Heart left ventricle (tissue), 16 donors: ENCODE data around the gene GJA9. TPM values are rescaled to one million over a fixed set of nuclear protein-coding genes. Genes with fewer than 3 reads are reported as not detected.

ENCODE experiments used
- ATAC-seq, 4 donors: fragments of 200-7000 bp; cut with Tn5 transposase; one replicate each; pipeline ENCODE4 v1.9.1; 2020 to 2022; ENCODE audit warnings: moderate library complexity in 4 of 4, mild to moderate bottlenecking in 3 of 4, moderate number of reproducible peaks in 1 of 4
- DNase-seq, 5 donors: peaks; one replicate each; pipeline ENCODE4 v3.0.0-alpha.2; 2020
- H3K27ac ChIP-seq, 12 donors: fragments of 200-600 bp; sonication (generic) in 4 of 12; one replicate each; pipeline versions ENCODE4 v1.5.0 to v1.8.0; 2016 to 2022; ENCODE audit warnings: mild to moderate bottlenecking in 2 of 12
- H3K27me3 ChIP-seq, 9 donors: fragments of 200-600 bp; sonication (generic) in 2 of 9; one replicate each; pipeline versions ENCODE4 v1.5.1 to v1.8.0; 2016 to 2022; ENCODE audit warnings: mild to moderate bottlenecking in 3 of 9
- H3K36me3 ChIP-seq, 9 donors: fragments of 200-600 bp; sonication (generic) in 2 of 9; one replicate each; pipeline versions ENCODE4 v1.5.0 to v1.8.0; 2018 to 2022; ENCODE audit warnings: mild to moderate bottlenecking in 2 of 9
- H3K4me1 ChIP-seq, 12 donors: fragments of 200-600 bp; sonication (generic) in 4 of 12; one replicate each; pipeline versions ENCODE4 v1.5.0 to v1.8.0; 2016 to 2022; ENCODE audit warnings: mild to moderate bottlenecking in 3 of 12
- H3K4me3 ChIP-seq, 12 donors: fragments of 200-600 bp; sonication (generic) in 4 of 12; one replicate each; pipeline versions ENCODE4 v1.5.0 to v1.8.0; 2017 to 2022; ENCODE audit warnings: mild to moderate bottlenecking in 9 of 12, moderate library complexity in 4 of 12
- H3K9me3 ChIP-seq, 12 donors: fragments of 200-600 bp; sonication (generic) in 4 of 12; one replicate each; pipeline versions ENCODE4 v1.5.0 to v1.8.0; 2016 to 2022; ENCODE audit warnings: mild to moderate bottlenecking in 1 of 12
- CTCF ChIP-seq, 12 donors: fragments of 200-600 bp; sonication (generic) in 4 of 12; IDR thresholded peaks; one replicate each; pipeline versions ENCODE4 v1.5.0 to v1.8.0; 2018 to 2022; ENCODE audit warnings: antibody characterized with exemption in 12 of 12, mild to moderate bottlenecking in 5 of 12
- POLR2A ChIP-seq, 2 donors: fragments of 450-650 bp; IDR thresholded peaks; one replicate each; pipeline ENCODE4 v1.6.1; 2017; ENCODE audit warnings: antibody characterized with exemption in 2 of 2, mild to moderate bottlenecking in 2 of 2, moderate library complexity in 2 of 2
- whole genome bisulfite sequencing, 4 donors: extraction: QIAGEN DNeasy Blood & Tissue Kit in 2 of 4; methylation state at CpG; one replicate each; pipeline versions ENCODE4 v1.1.5 to v1.1.7; 2013 to 2018; 5-methylcytosine and 5-hydroxymethylcytosine counted together
- intact Hi-C, 10 donors: fragments of 100-400 bp; cut with DNase I; formaldehyde crosslinking; loops; one replicate each; pipeline versions ENCODE4 v1.11.1 to v1.14.2; 2022
- polyA plus RNA-seq, 2 donors: library from polyadenylated mRNA; stranded (reverse); fragments of 200-250 nt; gene quantifications; one replicate each; pipeline ENCODE4 v1.2.3, GENCODE V29; 2013
- total RNA-seq, 9 donors: library from RNA; depleted of rRNA in 2 of 9; stranded (reverse); fragments of >200 nt in 2 of 9; fragmentation: NEBNext Ultra II Directional in 3 of 9; extraction: Animal tissue kit (Norgen Biotek cat#: 25700) in 3 of 9; gene quantifications; one replicate each; pipeline versions ENCODE4 v1.1.0 to v1.2.4, GENCODE V29; 2016 to 2023
- donor health status: ischemic (EF 13 %, LVEDD 7.1; RV severe dilation, severe dysfunction).
- donor health status: healthy with polysubstance abuse.
- donor health status: DM: no; HTN: yes; CAD: no.
- donor health status: DM: no; HTN: no; CAD: no.
- donor health status: ischemic (EF 25% LVEDD 6.9; RV normal size, moderate dysfunction).
- donor health status: ischemic (EF 25% LVEDD 5.7; RV mildly dilated, moderate dysfunction).
- donor health status: healthy.
- donor health status: DM: yes; HTN: yes; CAD: no.
- donor health status: ischemic (EF 35%, LVEDD 5.7; RV mildly dilated, moderate dysfunction).
- donor health status: nonischemic (EF 11% LVEDD 7.7; RV severe dilation, severe dysfunction).
- donor health status: DM: yes; HTN: yes; CAD: no.
- donor health status: PGD.
- donor health status: ischemic (EF 29% LVEDD 5.4; RV normal size, mild dysfunction).
- donor health status: nonischemic (EF 23%, LVEDD 6.1; RV moderate dilation, normal function).

The GJA9 gene
- total and polyA plus RNA-seq, 11 donors: 0.11 TPM; not detected in 10

DNA sequence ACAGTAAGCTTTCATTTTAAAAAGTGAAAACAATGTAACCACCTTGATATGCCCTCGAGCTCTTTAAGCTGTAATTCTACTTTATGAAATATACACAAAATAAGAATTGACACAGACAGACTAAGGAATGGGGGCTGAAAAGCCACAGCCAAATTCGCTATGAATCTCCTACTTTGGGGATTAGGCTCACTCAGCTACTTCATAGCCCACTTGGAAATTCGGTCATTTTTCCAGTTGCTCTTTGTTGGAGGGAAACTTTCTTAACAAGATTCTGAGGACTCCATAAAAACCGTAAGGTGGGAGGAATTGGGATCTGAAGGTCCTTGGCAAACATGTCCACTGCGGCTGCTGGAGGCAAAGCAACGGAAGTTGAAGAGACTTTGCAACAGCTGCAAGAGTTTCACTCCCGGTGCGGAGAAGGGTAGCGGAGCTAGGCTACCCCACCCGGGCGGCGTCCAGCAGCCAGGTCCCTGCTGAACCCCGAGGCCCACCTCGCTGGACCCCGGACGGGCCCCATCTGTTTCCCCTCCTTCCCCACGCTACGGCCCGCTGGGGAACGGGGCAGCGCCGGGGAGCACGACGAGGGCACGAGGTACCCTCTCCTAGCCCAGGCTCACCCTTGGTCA lies 8.9 kb downstream of the GJA9 start:
- peaks cover 0 to 32% (median 21%) of the 10 kb centered on the region in 12 donors for H3K4me1 ChIP-seq
- intact Hi-C loops: loop anchor here in 8 of 10 donors (5.0 to 10.0 kb wide), 3 partner anchors 120 to 222 kb away; partner anchors contain the start of gene AKIRIN1 (in 7 of the 8)
- ATAC-seq (no peak), DNase-seq (peak in 3 of 5 donors; percentile 20 to 30 (median 29))
- H3K27me3 ChIP-seq: no peaks in the 10 kb centered on the region
- H3K4me3 ChIP-seq: peak overlapping the region; percentile 37 to 96 (median 80)
- H3K36me3 ChIP-seq: peaks cover 0 to 3% (median 0%) of the 10 kb centered on the region in 9 donors
- no peak for TF ChIP-seq POLR2A (IDR thresholded peaks at IDR 0.05)
- WGBS, 4 donors: 6 to 27% (median 11%) methylated on average over 4 to 25 of the region's 25 CpGs
- H3K27ac ChIP-seq: peak overlapping the region; percentile 49 to 80 (median 72)
- H3K9me3 ChIP-seq: no peaks in the 10 kb centered on the region

DNA sequence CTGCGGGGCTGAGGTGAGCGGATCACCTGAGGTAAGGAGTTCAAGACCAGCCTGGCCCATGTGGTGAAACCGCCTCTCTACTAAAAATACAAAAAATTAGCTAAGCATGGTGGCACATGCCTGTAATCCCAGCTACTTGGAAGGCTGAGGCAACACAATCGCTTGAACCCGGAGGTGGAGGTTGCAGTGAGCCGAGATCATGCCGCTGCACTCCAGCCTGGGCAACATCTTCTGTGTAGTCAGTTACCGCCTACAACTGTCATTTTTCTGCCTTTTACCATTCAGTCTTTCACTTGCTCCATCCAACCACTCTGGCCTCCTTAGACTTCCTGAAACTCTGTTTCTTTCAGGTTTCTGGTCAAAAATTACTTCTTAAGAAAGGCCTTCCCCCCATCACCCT lies 10.4 kb downstream of the GJA9 start:
- intact Hi-C loops: loop anchor here in 8 of 10 donors (5.0 to 10.0 kb wide), 3 partner anchors 121 to 224 kb away; partner anchors contain the start of gene AKIRIN1 (in 7 of the 8)
- H3K27me3 ChIP-seq: no peaks in the 10 kb centered on the region
- no peak for TF ChIP-seq CTCF (IDR thresholded peaks at IDR 0.05)
- TF ChIP-seq POLR2A (IDR thresholded peaks at IDR 0.05): no peak
- no peak overlapping the region for H3K4me3 ChIP-seq
- no peaks in the 10 kb centered on the region for H3K9me3 ChIP-seq
- no peak for DNase-seq
- ATAC-seq: no peak
- 95 to 96% (median 96%) methylated on average over 8 of the region's 8 CpGs for WGBS, 4 donors
- H3K27ac ChIP-seq: no peak overlapping the region
- H3K36me3 ChIP-seq: peaks cover 0 to 11% (median 0%) of the 10 kb centered on the region in 9 donors
- H3K4me1 ChIP-seq: peaks cover 0 to 33% (median 21%) of the 10 kb centered on the region in 12 donors

- intact Hi-C loops: loop anchor here in 2 of 10 donors (10.0 kb wide), 2 partner anchors 128 to 218 kb away; partner anchors contain the start of gene AKIRIN1 (in 1 of the 2)
- H3K4me3 ChIP-seq: no peak overlapping the region
- H3K9me3 ChIP-seq: no peaks in the 10 kb centered on the region
- H3K27ac ChIP-seq: no peak overlapping the region
- WGBS, 4 donors: 92 to 94% (median 93%) methylated on average over 8 of the region's 8 CpGs
- TF ChIP-seq CTCF (IDR thresholded peaks at IDR 0.05): no peak
- peaks cover 0 to 42% (median 23%) of the 10 kb centered on the region in 12 donors for H3K4me1 ChIP-seq
- no peak for DNase-seq
- peaks cover 0 to 27% (median 9%) of the 10 kb centered on the region in 9 donors for H3K36me3 ChIP-seq
- no peaks in the 10 kb centered on the region for H3K27me3 ChIP-seq
- no peak for ATAC-seq
Measured at GRCh38 chr1:38867208-38867607, 14.2 kb downstream of the GJA9 start.

GRCh38 chr1:38865112-38865715 lies 16.2 kb downstream of the GJA9 start:
- intact Hi-C loops: loop anchor here in 2 of 10 donors (10.0 kb wide), 2 partner anchors 130 to 220 kb away; partner anchors contain the start of gene AKIRIN1 (in 1 of the 2)
- TF ChIP-seq POLR2A (IDR thresholded peaks at IDR 0.05): no peak
- TF ChIP-seq CTCF (IDR thresholded peaks at IDR 0.05): no peak
- no peak overlapping the region for H3K4me3 ChIP-seq
- no peak for ATAC-seq
- peaks cover 0 to 27% (median 9%) of the 10 kb centered on the region in 9 donors for H3K36me3 ChIP-seq
- no peaks in the 10 kb centered on the region for H3K9me3 ChIP-seq
- no peak for DNase-seq
- peak overlapping the region in 2 of 12 donors; percentile 37 to 80 for H3K27ac ChIP-seq
- 71 to 83% (median 81%) methylated on average over 4 of the region's 4 CpGs for WGBS, 4 donors
- H3K4me1 ChIP-seq: peaks cover 2 to 53% (median 26%) of the 10 kb centered on the region in 12 donors
- no peaks in the 10 kb centered on the region for H3K27me3 ChIP-seq
